IPS-11a (cell line): Measurements from ENCODE around the gene GOLT1B.
"Not testable (repeated sequence)": the region's sequence is repeated elsewhere in the genome, so short reads cannot be mapped to it uniquely, and the experiment has no call there.

Source experiments
- H3K4me3 ChIP-seq: one replicate; pipeline ENCODE4 v1.5.1; 2013; ENCODE audit warnings: low read depth, low read length, control low read depth

GOLT1B gene, protein sequence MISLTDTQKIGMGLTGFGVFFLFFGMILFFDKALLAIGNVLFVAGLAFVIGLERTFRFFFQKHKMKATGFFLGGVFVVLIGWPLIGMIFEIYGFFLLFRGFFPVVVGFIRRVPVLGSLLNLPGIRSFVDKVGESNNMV

DNA sequence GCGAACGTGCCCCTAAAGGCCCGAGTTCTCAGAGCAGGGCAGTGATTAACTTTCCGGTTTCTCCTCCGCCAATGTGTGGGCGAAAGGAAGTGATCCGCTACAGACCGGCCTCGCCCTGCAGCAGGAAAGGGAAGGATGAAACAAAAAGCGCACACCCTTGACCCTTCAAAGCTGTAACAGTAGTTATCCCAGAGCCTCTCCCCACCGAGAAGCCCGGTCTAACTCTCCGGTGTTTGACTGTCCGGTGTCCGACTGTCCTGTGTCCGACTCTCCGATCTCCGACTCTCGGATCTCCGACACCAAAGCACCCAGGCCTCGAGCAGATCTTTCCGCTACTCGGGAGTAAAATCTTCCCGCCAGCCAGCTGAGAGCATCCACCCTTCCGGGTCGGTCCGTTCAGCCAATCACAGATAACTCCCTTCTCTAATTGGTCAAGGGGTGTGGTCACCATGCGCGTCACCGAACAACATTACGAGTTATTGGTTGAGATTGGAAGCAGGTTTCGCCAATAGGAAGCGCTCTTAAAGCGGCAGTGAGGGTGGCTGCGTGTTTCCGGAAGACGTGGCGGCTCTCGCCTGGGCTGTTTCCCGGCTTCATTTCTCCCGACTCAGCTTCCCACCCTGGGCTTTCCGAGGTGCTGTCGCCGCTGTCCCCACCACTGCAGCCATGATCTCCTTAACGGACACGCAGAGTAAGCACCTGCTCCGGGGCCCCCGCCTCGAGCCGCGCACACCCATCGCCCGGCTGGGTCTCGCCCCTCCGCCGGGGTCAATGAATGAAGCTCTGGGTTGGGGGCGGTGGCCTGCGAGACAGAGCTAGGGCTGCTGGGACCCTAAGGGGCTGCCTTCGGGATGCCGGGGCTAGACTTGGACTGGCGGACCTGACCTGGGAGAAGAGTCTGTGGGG, at the start of gene GOLT1B, which contains the start of gene RECQL:
Gene GOLT1B, plus strand, starts transcription at position 532 of the 906 bp plus-strand sequence. Its CDS starts 135 bp downstream, at position 667.
Gene RECQL, minus strand, starts transcription at position 378 of the 906 bp plus-strand sequence. CDS start 2,065 bp downstream, outside the sequence.
- H3K4me3 ChIP-seq = peak within 1 kb of the TSS; percentile 88

- no peak overlapping the region for H3K4me3 ChIP-seq
Observed at GRCh38 chr12:21453312-21453852, 48.2 kb upstream of the GOLT1B start.

- H3K4me3 ChIP-seq = no peak overlapping the region
Observed at GRCh38 chr12:21456291-21456780, 45.3 kb upstream of the GOLT1B start.

GRCh38 chr12:21459474-21459873, 42.1 kb upstream of the GOLT1B start:
- H3K4me3 ChIP-seq = no peak overlapping the region

- not testable (repeated sequence) for H3K4me3 ChIP-seq
Observed at GRCh38 chr12:21467334-21467733, 34.3 kb upstream of the GOLT1B start.

GRCh38 chr12:21471294-21471693, 30.3 kb upstream of the GOLT1B start:
- no peak overlapping the region for H3K4me3 ChIP-seq

GRCh38 chr12:21472197-21472823, 29.3 kb upstream of the GOLT1B start:
- H3K4me3 ChIP-seq = no peak overlapping the region

DNA sequence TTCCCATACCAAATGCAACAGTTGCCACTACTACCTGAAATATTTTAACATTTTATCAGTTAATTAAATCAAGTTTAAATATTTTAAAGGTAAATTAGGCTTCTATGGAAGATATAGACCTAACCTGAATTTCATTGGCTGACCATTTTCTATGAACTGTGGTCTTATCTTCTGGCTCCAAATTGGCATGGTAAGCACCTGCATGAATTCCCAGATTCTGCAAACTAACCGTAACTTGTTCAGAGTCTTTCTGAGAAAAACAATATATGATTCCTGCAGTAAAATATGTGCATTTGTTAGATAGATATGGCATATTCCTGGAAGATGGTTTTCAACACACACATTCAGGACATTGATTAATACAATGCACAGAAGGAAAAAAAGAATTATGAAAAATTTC, 26.0 kb upstream of the GOLT1B start:
- no peak overlapping the region for H3K4me3 ChIP-seq

GRCh38 chr12:21476949-21477348, 24.6 kb upstream of the GOLT1B start:
- no peak overlapping the region for H3K4me3 ChIP-seq

DNA sequence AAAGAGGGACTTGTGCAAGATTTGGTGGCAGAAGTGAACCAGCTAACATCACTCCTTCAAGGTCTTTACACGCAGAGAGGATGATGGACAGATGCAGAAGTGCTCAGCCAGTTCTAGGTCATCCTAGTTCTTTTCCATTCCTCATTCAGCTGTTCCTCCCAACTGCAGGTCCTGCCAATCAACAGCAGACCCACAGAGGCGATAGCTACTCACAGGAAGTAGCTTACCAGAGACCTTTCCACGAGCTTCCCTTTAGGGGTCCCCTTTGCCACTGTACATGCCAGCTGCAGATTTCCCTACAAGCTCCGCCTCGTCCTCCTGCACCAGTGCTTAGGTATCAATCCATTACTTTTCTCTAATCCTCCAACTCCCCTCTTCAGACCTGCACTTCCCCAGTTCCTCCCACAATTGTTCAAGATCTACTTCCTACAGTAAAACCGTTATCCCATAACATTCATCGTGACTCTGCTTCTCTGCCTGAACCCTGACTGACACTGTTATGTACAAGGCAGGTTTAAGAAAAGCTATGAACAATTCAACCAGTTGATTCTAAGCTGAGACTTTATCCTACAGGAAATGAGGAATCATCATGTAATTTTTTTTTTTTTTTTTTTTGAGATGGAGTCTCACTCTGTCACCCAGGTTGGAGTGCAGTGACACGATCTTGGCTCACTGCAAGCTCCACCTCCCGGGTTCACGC, 22.7 kb upstream of the GOLT1B start:
- no peak overlapping the region for H3K4me3 ChIP-seq

- no peak overlapping the region for H3K4me3 ChIP-seq
Observed at GRCh38 chr12:21483531-21483930, 18.1 kb upstream of the GOLT1B start.

DNA sequence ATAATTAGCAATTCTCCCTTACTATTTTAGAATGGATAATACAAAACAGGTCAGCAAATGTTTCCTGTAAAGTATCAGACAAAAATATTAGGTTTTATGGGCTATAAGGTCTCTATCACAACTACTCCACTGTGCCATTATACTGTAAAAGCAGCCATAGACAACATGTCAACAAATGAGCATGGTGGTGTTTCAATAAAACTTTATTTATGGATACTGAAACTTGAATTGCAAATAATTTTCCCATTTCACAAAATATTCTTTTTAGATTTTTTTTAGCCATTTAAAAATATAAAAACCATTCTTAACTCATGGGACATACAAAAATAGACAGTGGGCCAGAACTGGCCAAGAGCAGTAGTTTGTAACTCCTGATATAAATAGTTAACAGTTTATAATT, 15.6 kb upstream of the GOLT1B start:
- no peak overlapping the region for H3K4me3 ChIP-seq

GRCh38 chr12:21499765-21500164, 1.8 kb upstream of the GOLT1B start:
- no peak overlapping the region for H3K4me3 ChIP-seq

DNA sequence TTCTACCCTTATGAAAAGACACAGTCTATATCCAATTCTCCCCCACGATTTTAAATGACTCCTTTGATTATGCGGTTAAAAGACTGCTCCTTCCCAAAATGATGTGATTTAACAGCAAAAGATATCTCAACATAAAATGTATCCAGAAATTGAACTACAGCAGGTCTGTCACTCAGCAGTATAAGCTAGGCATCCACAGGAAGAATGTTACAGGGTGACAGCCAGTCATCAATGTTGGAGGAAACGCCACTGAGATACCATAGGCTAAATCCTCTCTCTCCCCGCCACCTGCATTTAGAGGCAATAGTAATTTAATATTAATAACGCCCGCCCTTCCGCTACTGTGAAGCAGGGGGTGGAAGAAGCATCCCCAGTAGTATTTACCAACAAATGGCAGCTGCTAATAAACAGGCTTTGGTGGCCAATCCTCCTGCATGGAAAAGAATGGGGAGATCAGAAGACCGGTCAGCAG, 767 bp upstream of the GOLT1B start:
- H3K4me3 ChIP-seq = peak overlapping the region; percentile 88

GRCh38 chr12:21502164-21502496, 541 bp downstream of the GOLT1B start:
- H3K4me3 ChIP-seq = peak overlapping the region; percentile 88

- peak overlapping the region; percentile 88 for H3K4me3 ChIP-seq
Observed at GRCh38 chr12:21502872-21503271, 1.3 kb downstream of the GOLT1B start.

- H3K4me3 ChIP-seq = no peak overlapping the region
Observed at GRCh38 chr12:21505888-21506287, 4.3 kb downstream of the GOLT1B start.

- no peak overlapping the region for H3K4me3 ChIP-seq
Observed at GRCh38 chr12:21507849-21508248, 6.3 kb downstream of the GOLT1B start.

DNA sequence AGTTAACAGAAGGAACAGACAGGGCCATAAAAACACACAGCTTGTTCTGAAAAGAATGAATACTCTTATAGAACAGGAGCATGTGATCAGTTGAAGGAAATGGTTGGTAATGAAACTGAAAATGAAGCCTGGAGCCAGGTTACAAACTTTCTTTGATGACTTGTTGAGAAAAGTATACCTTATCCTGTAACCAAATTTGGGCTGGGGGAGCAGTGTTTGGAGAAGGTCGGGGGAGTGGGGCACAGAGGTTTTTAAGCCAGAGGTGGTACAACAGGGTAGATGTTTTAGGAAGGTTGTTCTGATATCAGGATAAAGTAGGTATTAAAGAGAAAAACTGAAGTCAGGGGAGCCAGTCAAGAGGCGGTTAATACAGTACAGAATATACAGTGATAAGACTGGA, 8.2 kb downstream of the GOLT1B start:
- no peak overlapping the region for H3K4me3 ChIP-seq

DNA sequence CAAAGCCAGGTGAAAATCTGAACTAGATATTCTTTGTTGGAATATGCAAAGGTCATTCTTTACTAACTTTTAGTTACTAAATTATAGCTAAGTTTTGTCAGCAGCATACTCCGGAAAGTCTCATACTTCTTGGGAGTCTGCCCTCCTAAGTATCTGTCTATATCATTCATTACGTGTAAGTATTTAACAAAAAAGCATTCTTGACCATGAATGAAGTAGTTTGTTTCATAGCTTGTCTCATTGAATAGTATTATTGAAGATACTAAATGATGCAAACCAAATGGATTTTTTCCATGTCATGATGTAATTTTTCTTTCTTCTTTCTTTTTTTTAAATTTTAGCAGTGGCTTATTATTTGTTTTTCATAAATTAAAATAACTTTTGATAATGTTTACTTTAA, 14.7 kb downstream of the GOLT1B start:
- no peak overlapping the region for H3K4me3 ChIP-seq

DNA sequence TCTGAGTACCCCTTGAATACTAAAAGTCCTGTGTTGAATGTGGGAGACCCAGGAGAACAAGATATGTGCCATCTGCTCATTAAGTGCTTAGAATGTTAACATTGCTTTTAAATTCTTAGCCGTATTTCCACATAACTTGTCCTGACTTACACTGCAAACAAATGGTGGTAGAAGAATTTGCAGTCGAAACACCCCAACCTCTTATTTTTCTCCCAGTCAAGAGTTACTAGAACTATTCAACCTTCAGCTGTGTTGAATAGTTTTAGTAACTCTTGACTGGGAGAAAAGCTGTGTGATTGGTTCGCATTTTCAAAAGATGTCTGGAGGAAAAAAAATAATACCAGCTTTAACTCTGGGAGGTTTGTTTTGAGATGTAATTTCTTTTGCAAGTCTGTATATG, 16.9 kb downstream of the GOLT1B start:
- no peak overlapping the region for H3K4me3 ChIP-seq
